Hematopoietic multipotent progenitor cell (in vitro differentiated cells): ENCODE measurements around the gene KBTBD8. TPM values are rescaled to one million over a fixed set of nuclear protein-coding genes. Genes with fewer than 3 reads are reported as not detected.
A peak's percentile ranks its signal among the peaks of the same experiment; 100 is the strongest.

Experiments
- DNase-seq, 3 donors: peaks; one replicate each; pipeline ENCODE4 v3.0.0-alpha.2; 2011 to 2015; ENCODE audit warnings: low read depth in 2 of 3, low spot score in 2 of 3
- total RNA-seq: library from RNA; depleted of rRNA; stranded (reverse); fragments of >200 nt; gene quantifications from one replicate; pipeline ENCODE4 v1.2.3, GENCODE V29; 2012

Gene KBTBD8
- total RNA-seq, 1 donor: 1.9 TPM

DNA sequence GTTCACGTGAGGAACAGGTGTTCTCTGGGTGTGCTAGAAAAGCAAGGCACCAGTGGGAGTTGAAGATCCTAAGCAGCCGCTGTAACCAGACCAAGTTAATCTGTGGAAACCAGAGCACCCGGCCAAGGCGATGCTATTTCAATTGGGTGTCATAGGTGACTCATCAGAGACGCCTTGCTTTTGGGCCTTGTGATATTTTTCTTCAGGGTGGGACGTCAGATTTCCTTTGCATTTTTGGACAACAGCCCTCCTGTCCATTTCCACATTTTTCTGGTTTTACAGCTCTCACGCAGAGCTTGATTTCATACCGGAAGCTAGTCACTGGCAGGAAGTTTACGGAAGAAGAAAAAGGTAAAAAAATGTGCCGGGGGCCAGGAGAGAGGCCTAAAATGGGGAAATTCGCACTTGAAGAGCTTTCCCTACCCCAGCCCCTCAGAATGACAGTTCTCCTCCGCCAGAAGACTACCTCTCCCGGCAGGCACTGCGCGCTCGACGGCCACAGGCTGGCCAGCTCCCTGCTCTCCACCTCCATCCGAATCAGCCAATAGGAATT is 471 bp upstream of the KBTBD8 start:
- no peak for DNase-seq

DNA sequence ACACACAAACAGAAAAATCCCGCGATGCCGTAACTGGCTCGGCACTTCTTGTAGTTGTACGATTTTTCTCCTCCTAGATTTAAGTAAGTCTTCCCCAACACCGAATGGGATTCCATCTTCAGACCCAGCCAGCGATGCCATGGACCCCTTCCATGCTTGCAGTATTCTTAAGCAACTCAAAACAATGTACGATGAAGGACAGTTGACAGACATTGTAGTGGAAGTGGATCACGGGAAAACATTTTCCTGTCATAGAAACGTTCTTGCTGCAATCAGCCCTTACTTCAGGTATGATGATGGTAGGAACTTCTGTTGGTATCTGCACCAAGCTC is 763 bp downstream of the KBTBD8 start:
- DNase-seq: no peak

DNA sequence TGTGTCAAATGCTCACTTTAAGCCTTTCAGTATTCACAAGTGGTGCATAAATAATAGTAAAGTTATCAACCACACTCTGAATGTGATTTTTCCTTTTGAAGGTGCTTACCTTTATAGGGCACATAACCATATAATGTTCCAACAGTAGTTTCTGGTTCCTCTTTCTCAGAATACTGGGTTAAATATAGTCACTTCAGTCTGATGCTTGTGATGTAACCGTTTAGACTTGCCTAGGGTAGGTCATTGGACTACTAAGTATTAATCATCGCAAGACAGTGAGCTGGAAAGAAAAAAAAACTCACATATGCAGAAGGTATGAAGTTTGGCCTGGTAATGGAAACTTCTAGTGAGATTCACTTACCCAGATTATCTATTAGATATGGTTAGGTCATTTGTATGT is 1.9 kb downstream of the KBTBD8 start:
- peak in 2 of 3 donors; percentile 19 to 53 for DNase-seq

DNA sequence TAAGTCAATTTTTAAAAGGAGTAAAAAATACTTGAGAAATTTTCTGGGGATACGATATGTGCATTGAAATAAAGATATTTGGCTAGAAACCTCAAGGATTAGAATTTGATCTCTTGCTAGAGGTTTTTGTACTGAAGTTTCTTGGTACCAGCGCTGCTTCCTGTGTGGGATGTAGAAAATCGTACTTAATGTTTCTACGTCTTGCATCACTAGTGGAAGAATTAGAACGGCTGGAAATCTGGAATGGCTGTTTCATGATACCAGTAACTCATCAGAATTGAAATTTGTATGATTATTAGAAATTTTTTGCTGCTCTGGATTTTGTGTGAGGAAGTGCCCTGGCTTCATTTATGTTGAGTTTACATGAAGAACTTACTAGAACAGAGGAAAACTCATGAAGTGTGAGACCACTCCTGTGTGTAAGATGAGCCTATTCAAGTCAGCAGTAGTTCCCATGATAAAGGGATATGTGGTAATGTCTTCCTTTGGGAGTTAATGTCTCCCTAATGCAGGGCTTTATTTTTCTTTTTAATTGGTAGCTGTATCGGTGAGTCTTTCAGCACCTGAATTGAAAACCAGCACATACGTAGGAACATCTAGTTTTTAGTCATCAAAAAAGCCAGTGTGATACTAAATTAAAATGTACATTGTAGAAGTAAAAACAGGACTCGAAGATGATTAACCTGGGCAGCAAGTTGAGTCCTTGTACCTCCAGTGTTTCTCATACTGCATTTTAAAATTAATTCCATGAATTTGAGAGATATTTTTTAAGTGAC is 3.2 kb downstream of the KBTBD8 start:
- no peak for DNase-seq

DNA sequence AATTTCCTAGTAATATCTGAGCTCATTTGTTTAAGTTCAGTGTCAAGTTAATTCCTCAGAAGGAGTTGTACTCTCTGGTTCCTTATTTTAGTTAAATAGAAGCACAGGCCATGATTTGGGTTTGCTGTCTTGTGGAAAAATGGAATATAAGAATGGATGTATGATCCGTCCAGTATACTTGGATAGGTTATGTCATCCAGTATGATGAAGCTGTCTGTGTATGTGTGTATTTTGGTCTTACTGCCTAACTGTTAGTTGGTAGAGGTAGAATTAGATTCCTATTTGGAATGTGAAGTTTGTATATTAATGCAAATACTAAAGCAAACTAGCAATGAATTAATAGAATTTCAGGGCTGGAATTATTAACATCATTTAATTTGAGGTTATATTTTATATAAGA is 7.9 kb downstream of the KBTBD8 start:
- DNase-seq: no peak

DNA sequence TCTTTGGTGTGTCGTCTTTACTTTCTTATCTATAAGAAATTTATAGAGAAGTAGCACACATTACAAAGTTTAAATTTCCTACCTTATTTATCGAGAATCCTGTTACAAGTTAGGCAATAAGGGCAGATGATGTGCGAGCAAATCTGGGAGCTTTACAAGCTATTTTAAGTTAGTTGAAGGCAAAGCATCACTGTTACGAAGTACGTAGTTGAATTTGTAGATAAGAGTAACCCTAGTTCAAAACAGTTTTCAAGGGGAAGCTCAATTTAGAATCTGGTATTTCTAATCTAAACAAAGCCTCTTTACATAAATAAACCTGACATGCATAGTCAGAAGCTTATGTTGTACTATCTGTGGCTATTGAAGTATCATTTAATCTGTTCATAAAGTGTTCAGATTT is 8.4 kb downstream of the KBTBD8 start:
- DNase-seq: no peak

DNA sequence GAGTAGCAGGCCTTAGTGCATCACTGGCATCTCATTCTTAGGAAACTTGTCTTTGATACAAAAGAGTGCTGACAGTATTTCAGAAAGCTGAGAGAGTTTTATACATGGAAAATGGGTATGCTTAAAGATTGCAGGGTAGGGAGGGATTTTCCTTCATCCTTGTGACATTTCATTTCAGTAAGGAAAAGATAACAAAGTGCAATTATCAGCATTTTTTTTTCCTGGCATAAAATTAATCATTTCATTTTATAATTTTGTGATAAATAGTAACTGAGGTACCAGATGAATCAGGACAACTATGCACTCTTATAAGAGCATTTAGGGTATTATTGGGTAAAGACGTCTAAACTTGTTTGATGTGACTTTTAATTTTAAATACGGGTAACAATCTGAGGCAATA is 10.3 kb downstream of the KBTBD8 start:
- DNase-seq: no peak

DNA sequence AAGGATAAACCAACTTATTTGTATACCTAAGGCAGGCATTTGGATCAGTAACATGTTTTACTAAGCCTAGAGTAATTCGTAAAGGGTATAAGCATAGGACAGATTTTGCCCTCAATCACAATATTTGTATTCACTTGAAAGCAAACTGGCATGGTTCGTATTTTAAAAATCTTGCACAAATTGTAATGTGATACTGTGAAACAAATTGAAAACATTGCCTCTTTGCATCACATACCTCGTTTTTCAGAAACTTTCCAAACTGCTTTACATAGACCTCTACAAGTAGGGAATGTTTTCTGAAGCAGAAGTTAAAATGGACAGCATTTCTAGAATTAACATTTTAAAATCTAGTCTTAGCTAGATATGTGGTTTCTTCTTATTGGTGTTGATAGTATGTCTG is 11.6 kb downstream of the KBTBD8 start:
- DNase-seq: no peak

DNA sequence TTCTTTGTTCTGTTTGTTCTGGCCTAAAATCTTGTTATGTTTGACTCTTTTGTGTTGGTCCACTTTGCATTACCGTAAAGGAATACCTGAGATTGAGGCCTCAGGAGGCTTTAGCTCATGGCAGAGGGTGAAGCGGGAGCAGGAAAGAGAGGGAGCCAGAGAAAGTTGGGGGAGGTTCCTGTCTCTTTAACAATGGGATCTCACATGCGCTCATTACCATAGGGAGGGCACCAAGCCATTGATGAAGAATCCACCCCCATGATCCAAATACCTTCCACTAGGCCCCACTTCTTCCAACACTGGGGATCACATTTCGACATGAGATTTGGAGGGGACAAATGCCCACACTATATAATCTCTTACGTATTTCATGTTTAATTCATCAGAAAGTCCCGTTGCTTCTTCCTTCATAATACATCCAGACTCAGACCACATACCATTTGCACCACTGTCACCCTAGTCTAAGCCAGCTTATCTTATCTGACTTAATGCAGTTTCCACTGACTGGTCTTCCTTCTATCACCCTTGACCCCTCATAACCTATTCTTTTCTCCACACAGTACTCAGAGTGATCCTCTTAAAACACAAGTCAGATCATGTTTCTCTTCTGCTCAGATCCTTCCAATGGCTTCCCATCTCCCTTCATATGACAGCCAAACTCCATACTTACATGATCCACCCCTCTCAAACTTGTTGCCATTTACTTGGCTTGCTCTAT is 13.5 kb downstream of the KBTBD8 start:
- DNase-seq: no peak

DNA sequence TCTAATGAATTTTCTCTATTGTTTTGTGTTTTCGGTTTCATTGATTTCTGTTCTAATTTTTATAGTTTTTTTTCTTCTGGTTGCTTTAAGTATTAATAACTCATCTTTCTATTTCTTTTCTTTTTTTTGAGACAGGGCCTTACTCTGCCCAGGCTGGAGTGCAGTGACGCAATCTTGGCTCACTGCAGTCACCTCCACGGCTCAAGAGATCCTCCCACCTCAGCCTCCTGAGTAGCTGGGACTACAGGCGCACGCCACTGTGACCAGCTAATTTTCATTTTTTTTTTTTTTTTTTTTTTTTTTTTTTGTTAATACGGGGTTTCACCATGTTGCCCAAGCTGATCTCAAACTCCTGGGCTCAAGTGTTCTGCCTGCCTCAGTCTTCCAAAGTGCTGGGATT is 14.5 kb downstream of the KBTBD8 start:
- no peak for DNase-seq

DNA sequence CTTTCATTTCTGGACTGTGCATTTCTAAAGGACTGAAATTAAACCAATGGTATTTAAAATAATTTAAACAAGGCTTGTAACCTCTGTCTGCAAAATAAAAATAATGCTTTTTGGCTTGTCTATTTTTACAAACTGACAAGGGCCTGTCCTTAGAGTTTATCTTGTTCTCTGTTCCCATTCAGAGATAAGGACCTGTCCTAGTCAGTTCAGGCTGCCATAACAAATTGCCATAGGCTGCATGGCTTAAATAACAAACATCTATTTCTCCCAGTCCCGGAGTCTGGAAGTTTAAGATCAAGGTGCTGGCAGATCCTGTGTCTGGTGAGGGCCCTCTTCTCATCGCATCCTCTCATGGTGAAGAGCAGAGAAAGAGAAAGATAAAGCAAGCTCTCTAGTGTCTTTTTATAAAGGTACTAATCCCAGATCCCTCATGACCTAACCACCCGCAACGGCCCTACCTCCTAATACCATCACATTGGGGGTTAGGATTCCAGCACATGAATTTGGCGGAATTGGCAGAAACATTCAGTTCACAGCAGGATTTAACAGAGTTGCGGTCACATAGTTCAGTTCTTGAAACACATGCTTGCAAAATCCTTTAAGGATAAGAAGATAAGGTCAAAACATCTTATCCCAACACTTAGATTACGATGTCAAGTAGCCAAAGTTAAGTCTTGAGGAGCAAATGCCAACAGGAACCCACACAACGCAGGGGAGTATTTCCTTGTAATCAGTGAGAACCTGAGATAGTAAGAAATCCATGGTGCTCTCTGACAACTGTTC is 17.8 kb downstream of the KBTBD8 start:
- DNase-seq: no peak

DNA sequence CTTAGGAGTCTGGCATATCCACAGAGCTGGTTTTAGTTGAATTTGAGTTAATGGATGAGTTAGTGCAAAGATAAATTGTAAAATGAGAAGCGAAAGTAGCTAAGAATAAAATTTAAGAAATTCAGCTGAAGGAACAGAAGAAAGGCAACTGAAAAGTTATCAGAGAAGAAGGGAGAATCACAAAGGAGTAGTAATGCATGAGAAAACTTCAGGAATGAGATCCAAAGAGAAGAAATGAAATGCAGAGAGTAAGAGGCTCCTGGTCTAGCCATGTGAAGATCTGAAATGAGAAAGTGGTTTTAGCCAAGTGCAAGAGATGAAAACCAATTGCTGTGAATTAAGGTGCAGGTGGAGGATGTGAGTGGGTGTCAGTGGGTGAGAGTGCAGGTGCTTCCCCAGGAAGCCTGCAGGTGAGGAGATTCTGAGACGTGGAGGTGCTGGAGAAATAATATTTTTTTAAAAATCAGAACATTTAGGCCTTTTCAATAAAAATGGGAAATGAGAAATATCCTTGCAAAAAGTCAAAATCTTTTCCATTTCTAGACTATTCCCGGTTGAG is 18.5 kb downstream of the KBTBD8 start:
- DNase-seq: no peak

DNA sequence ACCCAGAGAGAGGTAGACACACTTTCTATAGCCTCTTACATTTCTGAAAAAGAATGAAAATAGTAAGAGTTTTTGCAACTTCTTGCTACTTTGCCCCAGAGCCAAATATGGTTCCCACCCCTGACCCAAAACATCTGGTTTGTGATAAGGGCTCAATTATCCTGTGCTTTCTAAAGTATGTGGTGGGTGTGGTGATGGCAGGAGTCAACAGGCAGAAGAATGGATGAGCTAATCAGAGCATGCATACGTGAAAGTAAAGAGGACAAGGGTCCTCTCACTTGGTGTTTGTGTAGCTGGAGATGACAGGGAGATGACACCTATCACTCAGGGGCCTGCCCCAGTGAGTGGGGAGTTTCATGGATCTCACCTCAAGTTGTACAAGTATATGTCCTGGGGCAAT is 19.1 kb downstream of the KBTBD8 start:
- peak in 2 of 3 donors; percentile 18 to 38 for DNase-seq

DNA sequence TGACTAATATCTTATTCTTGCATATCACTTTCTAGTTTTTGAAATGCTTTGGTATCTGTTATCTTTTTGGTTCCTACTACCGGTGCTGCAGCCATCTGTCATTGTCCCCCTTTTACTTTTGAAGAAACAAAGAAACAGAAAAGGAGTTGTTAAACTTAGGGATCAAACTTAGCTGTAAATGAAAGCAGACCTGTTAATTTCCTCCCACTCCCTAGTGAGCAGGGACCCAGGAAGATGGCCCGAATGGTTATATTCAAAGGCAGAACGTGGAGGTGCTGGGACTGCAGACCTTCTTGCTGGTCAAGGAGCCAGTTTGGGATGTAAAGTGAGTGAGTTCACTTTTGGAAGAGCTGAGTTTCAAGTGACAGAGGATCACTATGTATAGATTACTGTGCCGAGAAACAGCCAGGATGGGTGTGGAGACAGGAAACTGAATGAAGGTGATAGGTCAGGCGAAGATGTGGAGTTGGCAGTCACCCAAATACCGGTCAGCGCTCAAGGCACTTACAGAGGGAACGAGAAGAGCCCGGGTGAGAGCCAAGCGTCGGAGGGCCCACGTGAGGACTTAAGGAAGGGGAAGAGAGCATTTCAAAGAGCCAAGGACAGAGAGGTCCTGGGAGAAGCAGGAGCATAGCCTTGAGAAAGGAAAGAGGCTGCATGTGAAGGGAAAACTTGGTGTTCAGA is 20.1 kb downstream of the KBTBD8 start:
- DNase-seq: peak in 1 of 3 donors; percentile 24

DNA sequence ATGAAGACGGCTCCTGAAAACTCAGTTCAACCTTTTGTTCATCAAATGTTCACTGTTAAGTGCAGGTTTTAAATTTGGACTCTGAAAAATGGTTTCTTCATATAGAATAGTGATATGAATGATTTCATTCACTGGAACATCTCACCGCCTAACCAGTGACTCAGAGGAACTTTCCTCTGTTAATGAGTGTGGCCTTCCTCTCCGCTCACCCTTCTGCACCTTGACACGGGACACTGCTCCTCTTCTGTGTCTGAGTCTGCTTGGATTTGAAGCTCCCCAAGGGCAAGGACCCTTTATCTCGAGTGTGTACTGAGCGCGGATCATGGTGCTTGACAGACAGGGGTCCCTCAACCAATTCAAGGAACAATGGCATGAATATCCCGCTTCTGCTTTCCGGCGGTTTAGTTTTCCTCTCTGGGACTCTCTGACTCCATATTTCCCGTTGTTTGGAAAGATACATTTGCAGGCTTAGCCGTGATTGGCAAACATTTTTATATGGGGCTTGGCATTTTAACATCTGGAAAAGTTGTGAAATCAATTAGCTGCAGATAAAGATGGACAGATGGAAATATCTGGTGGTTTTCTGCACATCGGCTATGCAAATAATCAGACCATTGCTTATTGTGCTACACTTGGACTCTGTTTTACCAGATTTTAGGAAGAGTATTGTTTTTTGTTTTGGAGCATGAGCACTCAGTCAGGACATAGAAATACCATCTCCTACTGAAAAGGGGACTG is 20.9 kb downstream of the KBTBD8 start:
- DNase-seq: no peak

DNA sequence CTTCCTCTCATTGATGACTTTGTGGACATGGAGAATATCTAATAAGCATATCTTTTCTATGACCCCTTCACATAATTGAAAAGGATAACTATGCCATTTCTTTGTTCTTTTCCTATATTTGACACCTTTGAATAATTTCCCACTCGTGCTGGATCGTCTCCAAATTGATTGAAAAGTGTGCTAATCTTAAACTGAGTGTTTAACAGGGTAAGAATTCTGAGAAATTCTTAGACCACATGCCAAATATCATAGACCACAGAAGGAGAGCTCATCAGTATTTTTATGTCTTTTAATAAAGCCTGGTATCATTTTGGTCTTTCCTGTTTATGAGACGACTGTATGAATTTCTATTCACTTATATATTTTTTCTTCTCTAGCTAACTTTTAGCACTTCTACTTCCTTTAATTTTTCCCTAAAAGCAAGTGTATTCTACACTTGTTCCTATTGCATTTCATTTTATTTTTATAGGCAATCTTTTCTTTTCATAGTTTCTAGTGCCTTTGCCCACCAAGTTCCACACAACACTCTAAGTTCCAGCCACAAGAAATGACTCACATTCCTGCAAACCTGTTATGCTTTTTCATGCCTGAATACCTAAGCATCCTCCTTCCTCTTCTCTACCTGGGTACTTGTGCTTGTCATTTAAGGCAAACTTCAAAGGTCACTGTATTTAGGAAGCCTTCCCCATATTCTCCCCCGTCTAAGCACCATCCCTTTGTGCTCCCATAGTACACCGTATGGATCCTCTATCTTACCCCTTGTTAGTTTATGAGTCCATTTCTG is 30.1 kb downstream of the KBTBD8 start:
- no peak for DNase-seq

DNA sequence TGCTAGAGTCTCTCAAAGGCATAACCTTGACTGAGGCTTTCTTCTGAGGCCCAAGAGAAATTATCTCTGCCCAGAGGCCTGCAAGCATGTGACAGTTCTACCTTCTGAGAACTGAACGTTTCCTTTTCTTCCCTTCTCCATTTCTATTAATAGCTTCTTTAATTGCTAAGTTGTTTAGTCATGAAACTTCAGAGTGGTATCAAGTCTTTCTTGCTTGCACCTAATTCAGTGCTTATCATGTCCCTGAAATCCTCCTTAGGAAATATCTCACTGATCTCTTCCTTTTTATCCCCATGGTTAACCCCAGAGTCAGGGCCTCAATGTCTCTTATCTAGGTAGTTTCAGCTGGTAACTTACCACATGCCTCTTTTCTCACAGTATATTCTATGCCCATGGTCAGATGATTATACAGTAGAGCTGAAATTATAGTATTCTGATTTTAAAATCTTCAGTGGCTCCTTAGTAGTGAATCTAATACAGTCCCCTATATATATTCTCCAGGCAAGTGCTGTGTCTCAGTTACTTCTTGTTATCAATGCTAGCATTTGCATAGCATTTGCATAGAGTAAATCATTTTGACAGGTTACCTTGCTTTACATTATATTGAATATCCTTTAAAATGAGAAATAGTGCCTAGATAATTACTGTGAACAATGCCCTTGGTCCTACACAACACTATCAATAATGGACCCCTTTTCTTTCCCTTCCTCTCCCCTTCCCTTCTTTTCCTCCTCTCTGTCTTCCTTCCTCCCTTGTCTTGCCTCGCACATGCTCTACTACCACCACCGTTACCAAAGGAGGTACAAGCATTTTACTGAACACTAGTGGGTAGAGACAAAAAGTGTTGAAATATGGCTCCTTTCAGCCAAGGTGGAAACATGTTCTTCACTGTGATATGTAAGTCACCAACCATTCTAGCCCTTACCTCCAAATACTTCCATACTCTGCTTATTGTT is 33.0 kb downstream of the KBTBD8 start:
- DNase-seq: no peak

DNA sequence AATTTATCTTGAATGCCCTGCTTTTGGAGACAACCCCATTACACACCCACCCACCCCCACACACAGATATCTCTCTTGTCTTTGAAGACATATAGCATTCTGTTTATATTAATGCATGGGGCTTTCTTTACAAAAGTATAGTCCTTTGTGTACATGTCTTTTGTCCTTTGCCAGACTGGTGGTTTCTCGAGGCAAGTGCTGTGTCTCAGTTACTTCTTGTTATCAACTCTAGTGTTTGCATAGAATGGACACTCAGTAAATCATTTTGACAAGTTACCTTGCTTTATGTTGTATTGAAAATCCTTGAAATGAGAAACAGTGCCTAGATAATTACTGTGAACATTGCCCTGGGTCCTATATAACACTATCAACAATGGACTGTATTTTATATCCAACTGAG is 33.9 kb downstream of the KBTBD8 start:
- no peak for DNase-seq
